Liver (tissue), 9 donors: ENCODE data around the gene PNPLA3. TPM values are rescaled to one million over a fixed set of nuclear protein-coding genes. Genes with fewer than 3 reads are reported as not detected.

Source experiments
- DNase-seq: peaks from one replicate; pipeline ENCODE4 v3.0.0-alpha.2; 2017; ENCODE audit warnings: low spot score
- H3K27ac ChIP-seq, 2 donors: one replicate each; pipeline ENCODE4 v1.7.0; 2013; ENCODE audit warnings: inconsistent platforms in 2 of 2, low read length in 2 of 2, control low read depth in 1 of 2, low read depth in 1 of 2, mild to moderate bottlenecking in 1 of 2
- H3K27me3 ChIP-seq, 4 donors: one replicate each; pipeline versions ENCODE4 v1.6.1 to v1.7.0; 2013; ENCODE audit warnings: low read length in 3 of 4, inconsistent platforms in 1 of 4, mild to moderate bottlenecking in 1 of 4, moderate library complexity in 1 of 4; ENCODE audit not compliant: control insufficient read depth in 4 of 4, insufficient read depth in 4 of 4
- H3K36me3 ChIP-seq, 4 donors: one replicate each; pipeline versions ENCODE4 v1.6.1 to v1.7.0; 2013; ENCODE audit warnings: low read length in 3 of 4, mild to moderate bottlenecking in 3 of 4, low read depth in 1 of 4, moderate library complexity in 1 of 4; ENCODE audit not compliant: control insufficient read depth in 4 of 4, insufficient read depth in 3 of 4
- H3K4me1 ChIP-seq, 4 donors: one replicate each; pipeline versions ENCODE4 v1.6.1 to v1.7.0; 2013; ENCODE audit warnings: low read length in 3 of 4, mild to moderate bottlenecking in 3 of 4, moderate library complexity in 1 of 4; ENCODE audit not compliant: control insufficient read depth in 4 of 4, insufficient read depth in 4 of 4
- H3K4me3 ChIP-seq, 3 donors: one replicate each; pipeline versions ENCODE4 v1.6.1 to v1.7.0; 2013; ENCODE audit warnings: low read length in 3 of 3, control low read depth in 1 of 3, low read depth in 1 of 3, mild to moderate bottlenecking in 1 of 3
- H3K9ac ChIP-seq, 2 donors: one replicate each; pipeline ENCODE4 v1.7.0; 2013; ENCODE audit warnings: low read length in 2 of 2, mild to moderate bottlenecking in 2 of 2, moderate library complexity in 2 of 2, control low read depth in 1 of 2, low read depth in 1 of 2
- H3K9me3 ChIP-seq, 4 donors: one replicate each; pipeline versions ENCODE4 v1.6.1 to v1.7.0; 2013; ENCODE audit warnings: low read length in 3 of 4; ENCODE audit not compliant: control insufficient read depth in 4 of 4
- EGR1 ChIP-seq, 2 donors: IDR thresholded peaks; 2 replicates each; pipeline ENCODE4 v1.6.1; 2016 to 2018; ENCODE audit warnings: antibody characterized with exemption in 2 of 2, low read depth in 2 of 2
- FOXA1 ChIP-seq: IDR thresholded peaks from 2 replicates; pipeline ENCODE4 v1.6.1; 2016; ENCODE audit warnings: antibody characterized with exemption
- FOXA2 ChIP-seq: IDR thresholded peaks from 2 replicates; pipeline ENCODE4 v1.6.1; 2016; ENCODE audit warnings: antibody characterized with exemption
- GABPA ChIP-seq, 2 donors: IDR thresholded peaks in 1 of 2; conservative IDR thresholded peaks in 1 of 2; 2 replicates each; pipeline ENCODE4 v1.6.1; 2016; ENCODE audit warnings: antibody characterized with exemption in 2 of 2, mild to moderate bottlenecking in 1 of 2, moderate library complexity in 1 of 2
- HNF4A ChIP-seq, 2 donors: conservative IDR thresholded peaks; 2 replicates each; pipeline ENCODE4 v1.6.1; 2016; ENCODE audit warnings: antibody characterized with exemption in 2 of 2, mild to moderate bottlenecking in 2 of 2
- HNF4G ChIP-seq: IDR thresholded peaks from 2 replicates; pipeline ENCODE4 v1.6.1; 2016; ENCODE audit warnings: antibody characterized with exemption
- JUND ChIP-seq, 2 donors: IDR thresholded peaks; 2 replicates each; pipeline ENCODE4 v1.6.1; 2016; ENCODE audit warnings: antibody characterized with exemption in 2 of 2
- NR2F2 ChIP-seq: IDR thresholded peaks from 2 replicates; pipeline ENCODE4 v1.6.1; 2016; ENCODE audit warnings: antibody characterized with exemption
- RAD21 ChIP-seq, 2 donors: IDR thresholded peaks; 2 replicates each; pipeline ENCODE4 v1.6.1; 2016; ENCODE audit warnings: antibody characterized with exemption in 2 of 2, mild to moderate bottlenecking in 2 of 2
- YY1 ChIP-seq: IDR thresholded peaks from 2 replicates; pipeline ENCODE4 v1.6.1; 2016; ENCODE audit warnings: antibody characterized with exemption, mild to moderate bottlenecking
- WGBS: extraction: QIAGEN DNeasy Blood & Tissue Kit; methylation state at CpG from one replicate; pipeline ENCODE4 v1.1.7; 2013; 5-methylcytosine and 5-hydroxymethylcytosine counted together
- polyA plus RNA-seq, 2 donors: library from polyadenylated mRNA; stranded (reverse) in 1 of 2; unstranded in 1 of 2; fragments of 200-250 nt in 1 of 2; fragments of >200 nt in 1 of 2; fragmentation: Nextera tagmentation in 1 of 2; extraction: Ambion mirVana in 1 of 2; gene quantifications; one replicate each; pipeline versions ENCODE4 v1.2.1 to v1.2.3, GENCODE V29; 2013 to 2015
- total RNA-seq, 2 donors: library from RNA; depleted of rRNA; stranded (reverse); fragments of >200 nt; gene quantifications; one replicate each; pipeline ENCODE4 v1.2.3, GENCODE V29; 2014
- TF ChIP-seq, protein P1 (sequence below): fragments of 150-350 bp; IDR thresholded peaks from 2 replicates; pipeline ENCODE4 v1.5.1; 2017; ENCODE audit warnings: improper control_type of control experiment, low read depth, low read length; ENCODE audit not compliant: missing input control
- TF ChIP-seq, protein P2 (sequence below): IDR thresholded peaks from 2 replicates; pipeline ENCODE4 v1.6.1; 2016; ENCODE audit warnings: antibody characterized with exemption
- TF ChIP-seq, protein P3 (sequence below): IDR thresholded peaks from 2 replicates; pipeline ENCODE4 v1.6.1; 2016; ENCODE audit warnings: antibody characterized with exemption, mild to moderate bottlenecking
- TF ChIP-seq, protein P4 (sequence below): IDR thresholded peaks from 2 replicates; pipeline ENCODE4 v1.6.1; 2016; ENCODE audit warnings: antibody characterized with exemption
- TF ChIP-seq, protein P5 (sequence below): IDR thresholded peaks from 2 replicates; pipeline ENCODE4 v1.6.1; 2016; ENCODE audit warnings: antibody characterized with exemption
- donor health status: healthy.
- donor health status: healthy.
- donor health status: healthy.
- donor health status: healthy.
- donor health status: healthy.

PNPLA3 gene
- total and polyA plus RNA-seq, 4 donors: 15.9 to 59.1 (median 24.8) TPM

DNA sequence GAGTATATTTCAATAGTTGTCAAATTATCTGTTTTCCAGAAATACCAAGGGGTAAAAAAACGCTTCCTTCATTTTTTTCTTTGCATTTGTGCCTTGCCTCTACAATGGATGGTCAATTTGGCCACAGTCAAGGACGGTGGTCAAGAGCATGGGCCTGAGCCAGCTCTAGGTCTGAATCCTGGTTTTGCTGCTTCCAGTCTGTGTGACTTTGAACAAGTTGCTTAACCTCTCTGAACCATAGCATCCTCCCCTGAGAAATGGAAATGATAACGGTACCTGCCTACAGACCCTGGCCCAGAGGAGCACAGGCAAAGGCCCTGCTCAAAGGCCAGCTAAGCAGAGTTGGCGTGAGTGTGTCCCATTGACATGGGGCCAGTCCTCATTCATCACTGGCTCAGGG lies 34.9 kb upstream of the PNPLA3 start (continued):
- TF ChIP-seq, protein P1, sequence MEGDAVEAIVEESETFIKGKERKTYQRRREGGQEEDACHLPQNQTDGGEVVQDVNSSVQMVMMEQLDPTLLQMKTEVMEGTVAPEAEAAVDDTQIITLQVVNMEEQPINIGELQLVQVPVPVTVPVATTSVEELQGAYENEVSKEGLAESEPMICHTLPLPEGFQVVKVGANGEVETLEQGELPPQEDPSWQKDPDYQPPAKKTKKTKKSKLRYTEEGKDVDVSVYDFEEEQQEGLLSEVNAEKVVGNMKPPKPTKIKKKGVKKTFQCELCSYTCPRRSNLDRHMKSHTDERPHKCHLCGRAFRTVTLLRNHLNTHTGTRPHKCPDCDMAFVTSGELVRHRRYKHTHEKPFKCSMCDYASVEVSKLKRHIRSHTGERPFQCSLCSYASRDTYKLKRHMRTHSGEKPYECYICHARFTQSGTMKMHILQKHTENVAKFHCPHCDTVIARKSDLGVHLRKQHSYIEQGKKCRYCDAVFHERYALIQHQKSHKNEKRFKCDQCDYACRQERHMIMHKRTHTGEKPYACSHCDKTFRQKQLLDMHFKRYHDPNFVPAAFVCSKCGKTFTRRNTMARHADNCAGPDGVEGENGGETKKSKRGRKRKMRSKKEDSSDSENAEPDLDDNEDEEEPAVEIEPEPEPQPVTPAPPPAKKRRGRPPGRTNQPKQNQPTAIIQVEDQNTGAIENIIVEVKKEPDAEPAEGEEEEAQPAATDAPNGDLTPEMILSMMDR: no peak

DNA sequence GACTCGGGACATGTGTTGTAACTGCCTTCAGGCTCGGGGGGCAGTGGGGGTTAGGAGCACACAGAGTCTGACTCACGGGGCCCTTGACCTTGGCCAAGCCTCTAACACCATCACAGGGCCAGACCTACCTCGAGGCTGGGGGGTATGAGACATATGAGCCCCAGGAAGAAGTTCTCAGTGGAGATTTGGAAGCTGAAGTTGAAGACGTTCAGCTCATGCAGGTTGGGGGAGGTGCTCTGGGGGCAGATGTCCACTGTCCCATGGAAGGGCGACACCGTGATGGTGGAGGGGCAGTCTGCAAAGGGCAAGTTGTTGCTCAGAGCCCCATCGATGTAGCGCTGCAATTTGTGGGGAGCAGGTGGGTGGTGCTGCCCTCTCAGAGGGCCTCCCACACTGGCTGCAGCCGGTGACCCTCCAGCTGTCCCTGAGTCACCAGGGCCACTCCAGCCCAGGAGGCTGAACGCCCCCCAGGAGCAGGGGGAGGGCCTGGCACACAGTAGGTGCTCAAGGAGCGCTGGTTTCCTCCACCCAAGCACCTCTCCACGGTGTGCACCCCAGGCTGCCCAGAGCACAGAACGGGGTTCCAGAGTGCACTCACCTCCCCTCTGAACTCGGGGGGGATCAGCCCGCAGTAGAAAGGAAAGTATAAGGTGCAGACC lies 34.3 kb upstream of the PNPLA3 start:
- no peak for DNase-seq
- WGBS: 74% methylated on average over 16 of the region's 16 CpGs
- H3K27me3 ChIP-seq: peaks cover 0 to 6% (median 1%) of the 10 kb centered on the region in 4 donors
- TF ChIP-seq YY1 (no peak), RAD21 (IDR thresholded peaks at IDR 0.05) (no peak), NR2F2 (no peak), FOXA2 (no peak)
- TF ChIP-seq, protein P2, sequence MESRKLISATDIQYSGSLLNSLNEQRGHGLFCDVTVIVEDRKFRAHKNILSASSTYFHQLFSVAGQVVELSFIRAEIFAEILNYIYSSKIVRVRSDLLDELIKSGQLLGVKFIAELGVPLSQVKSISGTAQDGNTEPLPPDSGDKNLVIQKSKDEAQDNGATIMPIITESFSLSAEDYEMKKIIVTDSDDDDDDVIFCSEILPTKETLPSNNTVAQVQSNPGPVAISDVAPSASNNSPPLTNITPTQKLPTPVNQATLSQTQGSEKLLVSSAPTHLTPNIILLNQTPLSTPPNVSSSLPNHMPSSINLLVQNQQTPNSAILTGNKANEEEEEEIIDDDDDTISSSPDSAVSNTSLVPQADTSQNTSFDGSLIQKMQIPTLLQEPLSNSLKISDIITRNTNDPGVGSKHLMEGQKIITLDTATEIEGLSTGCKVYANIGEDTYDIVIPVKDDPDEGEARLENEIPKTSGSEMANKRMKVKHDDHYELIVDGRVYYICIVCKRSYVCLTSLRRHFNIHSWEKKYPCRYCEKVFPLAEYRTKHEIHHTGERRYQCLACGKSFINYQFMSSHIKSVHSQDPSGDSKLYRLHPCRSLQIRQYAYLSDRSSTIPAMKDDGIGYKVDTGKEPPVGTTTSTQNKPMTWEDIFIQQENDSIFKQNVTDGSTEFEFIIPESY: no peak
- TF ChIP-seq, protein P3, sequence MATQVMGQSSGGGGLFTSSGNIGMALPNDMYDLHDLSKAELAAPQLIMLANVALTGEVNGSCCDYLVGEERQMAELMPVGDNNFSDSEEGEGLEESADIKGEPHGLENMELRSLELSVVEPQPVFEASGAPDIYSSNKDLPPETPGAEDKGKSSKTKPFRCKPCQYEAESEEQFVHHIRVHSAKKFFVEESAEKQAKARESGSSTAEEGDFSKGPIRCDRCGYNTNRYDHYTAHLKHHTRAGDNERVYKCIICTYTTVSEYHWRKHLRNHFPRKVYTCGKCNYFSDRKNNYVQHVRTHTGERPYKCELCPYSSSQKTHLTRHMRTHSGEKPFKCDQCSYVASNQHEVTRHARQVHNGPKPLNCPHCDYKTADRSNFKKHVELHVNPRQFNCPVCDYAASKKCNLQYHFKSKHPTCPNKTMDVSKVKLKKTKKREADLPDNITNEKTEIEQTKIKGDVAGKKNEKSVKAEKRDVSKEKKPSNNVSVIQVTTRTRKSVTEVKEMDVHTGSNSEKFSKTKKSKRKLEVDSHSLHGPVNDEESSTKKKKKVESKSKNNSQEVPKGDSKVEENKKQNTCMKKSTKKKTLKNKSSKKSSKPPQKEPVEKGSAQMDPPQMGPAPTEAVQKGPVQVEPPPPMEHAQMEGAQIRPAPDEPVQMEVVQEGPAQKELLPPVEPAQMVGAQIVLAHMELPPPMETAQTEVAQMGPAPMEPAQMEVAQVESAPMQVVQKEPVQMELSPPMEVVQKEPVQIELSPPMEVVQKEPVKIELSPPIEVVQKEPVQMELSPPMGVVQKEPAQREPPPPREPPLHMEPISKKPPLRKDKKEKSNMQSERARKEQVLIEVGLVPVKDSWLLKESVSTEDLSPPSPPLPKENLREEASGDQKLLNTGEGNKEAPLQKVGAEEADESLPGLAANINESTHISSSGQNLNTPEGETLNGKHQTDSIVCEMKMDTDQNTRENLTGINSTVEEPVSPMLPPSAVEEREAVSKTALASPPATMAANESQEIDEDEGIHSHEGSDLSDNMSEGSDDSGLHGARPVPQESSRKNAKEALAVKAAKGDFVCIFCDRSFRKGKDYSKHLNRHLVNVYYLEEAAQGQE: no peak
- no peaks in the 10 kb centered on the region for H3K9me3 ChIP-seq
- no peak overlapping the region for H3K9ac ChIP-seq
- H3K4me3 ChIP-seq: no peak overlapping the region
- no peak overlapping the region for H3K27ac ChIP-seq
- H3K36me3 ChIP-seq: no peaks in the 10 kb centered on the region
- H3K4me1 ChIP-seq: peaks cover 0 to 10% (median 5%) of the 10 kb centered on the region in 4 donors

DNA sequence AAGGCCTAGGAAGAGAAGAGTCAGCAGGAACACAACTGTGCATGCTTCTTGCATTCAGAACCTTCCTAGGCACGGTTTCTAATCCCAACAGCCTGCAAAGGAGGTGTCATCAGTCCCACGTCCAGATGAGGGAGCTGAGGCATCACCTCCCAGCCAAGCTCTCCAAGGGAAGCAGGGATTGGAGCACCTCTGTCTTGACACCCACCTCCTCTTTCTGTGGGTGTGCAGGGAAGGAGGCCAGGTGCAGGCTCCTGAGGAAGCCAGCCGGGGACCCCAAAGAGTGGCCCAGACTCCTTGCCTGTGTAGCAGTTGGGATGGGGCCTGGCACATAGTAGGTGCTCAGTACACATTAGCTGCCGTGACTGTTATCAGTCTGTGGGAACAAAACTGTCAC lies 33.7 kb upstream of the PNPLA3 start:
- Histone ChIP-seq H3K27ac (no peak overlapping the region), H3K4me3 (no peak overlapping the region), H3K9me3 (no peaks in the 10 kb centered on the region), H3K4me1 (peaks cover 0 to 10% (median 5%) of the 10 kb centered on the region in 4 donors), H3K36me3 (no peaks in the 10 kb centered on the region), H3K27me3 (peaks cover 0 to 6% (median 1%) of the 10 kb centered on the region in 4 donors), H3K9ac (no peak overlapping the region)
- DNase-seq: no peak
- 43% methylated on average over 4 of the region's 4 CpGs for WGBS
- TF ChIP-seq, protein P4, sequence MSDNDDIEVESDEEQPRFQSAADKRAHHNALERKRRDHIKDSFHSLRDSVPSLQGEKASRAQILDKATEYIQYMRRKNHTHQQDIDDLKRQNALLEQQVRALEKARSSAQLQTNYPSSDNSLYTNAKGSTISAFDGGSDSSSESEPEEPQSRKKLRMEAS: no peak
- TF ChIP-seq NR2F2: no peak
- TF ChIP-seq GABPA (IDR thresholded peaks at IDR 0.05 in 1 of 2, conservative IDR thresholded peaks at IDR 0.05 in 1 of 2): no peak
- no peak for TF ChIP-seq FOXA1
- TF ChIP-seq HNF4G: no peak
- TF ChIP-seq, protein P5, sequence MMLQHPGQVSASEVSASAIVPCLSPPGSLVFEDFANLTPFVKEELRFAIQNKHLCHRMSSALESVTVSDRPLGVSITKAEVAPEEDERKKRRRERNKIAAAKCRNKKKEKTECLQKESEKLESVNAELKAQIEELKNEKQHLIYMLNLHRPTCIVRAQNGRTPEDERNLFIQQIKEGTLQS: no peak
- TF ChIP-seq, protein P3: no peak
- TF ChIP-seq RAD21 (IDR thresholded peaks at IDR 0.05): no peak
- no peak for TF ChIP-seq EGR1 (IDR thresholded peaks at IDR 0.05; ENCODE audit: low read depth in 2 of 2)
- TF ChIP-seq, protein P1: no peak
- no peak for TF ChIP-seq JUND (IDR thresholded peaks at IDR 0.05)
- TF ChIP-seq HNF4A (conservative IDR thresholded peaks at IDR 0.05): no peak
